Astrocyte of the spinal cord (primary cell): ENCODE results near the gene KCNQ1.
A peak's percentile ranks its signal among the peaks of the same experiment; 100 is the strongest.

Experiments
- DNase-seq: peaks from one replicate; pipeline ENCODE4 v3.0.0; 2011; ENCODE audit warnings: low read depth, low spot score
- H3K4me3 ChIP-seq: 2 replicates; pipeline ENCODE4 v1.5.1; 2011; ENCODE audit warnings: low read depth, mild to moderate bottlenecking, low read length, moderate library complexity
- CTCF ChIP-seq: IDR thresholded peaks from 2 replicates; pipeline ENCODE4 v1.5.1; 2012; ENCODE audit warnings: low read depth, mild to moderate bottlenecking, low read length, inconsistent platforms
- in situ Hi-C: cut with HindIII; loops from 2 replicates; pipeline ENCODE4 v1.10.0; 2017; ENCODE audit warnings: low sequenced_read_pairs

Gene KCNQ1

GRCh38 chr11:2810411-2811205 lies 365.8 kb downstream of the KCNQ1 start:
- in situ Hi-C loops, result no loop called here
- DNase-seq, result no peak
- H3K4me3 ChIP-seq, result no peak overlapping the region
- no peak for TF ChIP-seq CTCF

- no peak for TF ChIP-seq CTCF
- DNase-seq, result no peak
- no peak overlapping the region for H3K4me3 ChIP-seq
- in situ Hi-C loops, result no loop called here
These were observed 366.6 kb downstream of the KCNQ1 start for GRCh38 chr11:2811206-2812091.

- no peak overlapping the region for H3K4me3 ChIP-seq
- in situ Hi-C loops, result no loop called here
- no peak for TF ChIP-seq CTCF
- peak; percentile 19 for DNase-seq
These were observed 367.7 kb downstream of the KCNQ1 start for GRCh38 chr11:2812371-2812991.

- no peak for TF ChIP-seq CTCF
- in situ Hi-C loops, result no loop called here
- H3K4me3 ChIP-seq, result no peak overlapping the region
- peak; percentile 78 for DNase-seq
These were observed 368.5 kb downstream of the KCNQ1 start for GRCh38 chr11:2813141-2813908.

GRCh38 chr11:2813968-2814367 lies 369.2 kb downstream of the KCNQ1 start:
- in situ Hi-C loops, result no loop called here
- no peak overlapping the region for H3K4me3 ChIP-seq
- TF ChIP-seq CTCF, result no peak
- DNase-seq, result no peak

- no peak for DNase-seq
- no peak for TF ChIP-seq CTCF
- H3K4me3 ChIP-seq, result no peak overlapping the region
- in situ Hi-C loops, result no loop called here
These were observed 369.9 kb downstream of the KCNQ1 start for GRCh38 chr11:2814751-2815150.
